Fibroblast of gingiva (primary cell): ENCODE results near the gene CTAG1B.
"Not testable (repeated sequence)": the region's sequence is repeated elsewhere in the genome, so short reads cannot be mapped to it uniquely, and the experiment has no call there.

Experiments used
- DNase-seq: peaks from one replicate; pipeline ENCODE4 v3.0.0-alpha.2; 2011; ENCODE audit warnings: low read depth

Gene CTAG1B

GRCh38 chrX:154620767-154621414, 1.8 kb upstream of the CTAG1B start:
- DNase-seq, result not testable (repeated sequence)

GRCh38 chrX:154613586-154613985, 5.5 kb downstream of the CTAG1B start:
- DNase-seq, result not testable (repeated sequence)

GRCh38 chrX:154611146-154611545, 7.9 kb downstream of the CTAG1B start:
- not testable (repeated sequence) for DNase-seq

GRCh38 chrX:154608823-154609222, 10.3 kb downstream of the CTAG1B start:
- DNase-seq, result not testable (repeated sequence)

GRCh38 chrX:154607976-154608375, 11.1 kb downstream of the CTAG1B start:
- DNase-seq, result not testable (repeated sequence)

- no peak for DNase-seq
Observed at GRCh38 chrX:154607370-154607769, 11.7 kb downstream of the CTAG1B start.

GRCh38 chrX:154605566-154605965, 13.5 kb downstream of the CTAG1B start:
- no peak for DNase-seq

- DNase-seq, result peak; percentile 70
Observed at GRCh38 chrX:154603438-154604430, 15.3 kb downstream of the CTAG1B start.

- no peak for DNase-seq
Observed at GRCh38 chrX:154602766-154603437, 16.2 kb downstream of the CTAG1B start.

GRCh38 chrX:154602226-154602625, 16.9 kb downstream of the CTAG1B start:
- no peak for DNase-seq

GRCh38 chrX:154600759-154601374, 18.2 kb downstream of the CTAG1B start:
- DNase-seq, result no peak

GRCh38 chrX:154599531-154599930, 19.6 kb downstream of the CTAG1B start:
- no peak for DNase-seq

- DNase-seq, result no peak
Observed at GRCh38 chrX:154598656-154599055, 20.4 kb downstream of the CTAG1B start.

- DNase-seq, result no peak
Observed at GRCh38 chrX:154597221-154597620, 21.9 kb downstream of the CTAG1B start.

GRCh38 chrX:154596290-154596929, 22.7 kb downstream of the CTAG1B start:
- DNase-seq, result peak; percentile 36

- peak; percentile 7 for DNase-seq
Observed at GRCh38 chrX:154595559-154596249, 23.4 kb downstream of the CTAG1B start.

- DNase-seq, result no peak
Observed at GRCh38 chrX:154594491-154594890, 24.6 kb downstream of the CTAG1B start.

GRCh38 chrX:154593201-154593600, 25.9 kb downstream of the CTAG1B start:
- DNase-seq, result no peak

- no peak for DNase-seq
Observed at GRCh38 chrX:154592505-154592904, 26.6 kb downstream of the CTAG1B start.

- not testable (repeated sequence) for DNase-seq
Observed at GRCh38 chrX:154590415-154590814, 28.7 kb downstream of the CTAG1B start.
